Choroid plexus epithelial cell (primary cell): ENCODE measurements around the gene RUFY4.

Experiments used
- DNase-seq: peaks from one replicate; pipeline ENCODE4 v3.0.0-alpha.2; 2010; ENCODE audit warnings: low read depth
- H3K4me3 ChIP-seq: 2 replicates; pipeline ENCODE4 v1.5.1; 2011; ENCODE audit warnings: low read depth, mild to moderate bottlenecking, control low read depth, low read length, moderate library complexity
- TF ChIP-seq, protein P1 (sequence below): conservative IDR thresholded peaks from 2 replicates; pipeline ENCODE4 v1.5.1; 2011; ENCODE audit warnings: low read depth, mild to moderate bottlenecking, control low read depth, inconsistent platforms, low read length, moderate library complexity

The RUFY4 gene

DNA sequence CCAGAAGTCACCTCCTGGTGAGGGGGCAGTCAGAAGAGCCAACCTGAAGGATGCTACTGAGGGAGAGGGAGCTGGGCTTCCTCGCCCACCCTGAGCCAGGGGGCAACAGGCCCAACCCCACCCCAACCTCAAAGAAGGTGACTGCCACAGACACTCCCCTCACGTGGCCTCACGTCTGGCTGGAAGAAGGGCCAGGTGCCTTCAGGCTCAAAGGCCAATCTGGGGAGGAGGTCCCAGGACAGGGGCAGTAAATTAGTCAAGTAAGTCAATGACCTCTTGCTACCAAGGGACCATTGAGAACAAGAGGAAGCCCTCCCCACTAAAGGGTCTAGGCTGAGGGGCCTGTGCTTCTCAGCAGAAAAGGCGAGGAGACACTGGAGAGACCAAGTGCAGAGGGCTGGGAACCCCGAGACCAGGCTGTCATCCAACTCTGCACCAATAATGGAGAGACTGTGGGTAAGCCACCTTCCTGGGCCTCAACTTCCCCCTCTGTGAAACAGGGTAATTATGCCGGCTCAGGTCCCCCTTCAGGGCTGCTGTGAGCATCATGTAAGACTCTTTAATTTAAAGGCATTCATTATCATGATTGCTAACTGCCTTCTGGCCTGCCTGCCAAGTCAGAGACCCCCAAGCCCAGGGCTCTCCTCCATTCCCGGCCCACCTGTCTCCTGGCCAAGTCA, 46.1 kb upstream of the RUFY4 start:
- no peak for DNase-seq
- no peak overlapping the region for H3K4me3 ChIP-seq
- TF ChIP-seq, protein P1, sequence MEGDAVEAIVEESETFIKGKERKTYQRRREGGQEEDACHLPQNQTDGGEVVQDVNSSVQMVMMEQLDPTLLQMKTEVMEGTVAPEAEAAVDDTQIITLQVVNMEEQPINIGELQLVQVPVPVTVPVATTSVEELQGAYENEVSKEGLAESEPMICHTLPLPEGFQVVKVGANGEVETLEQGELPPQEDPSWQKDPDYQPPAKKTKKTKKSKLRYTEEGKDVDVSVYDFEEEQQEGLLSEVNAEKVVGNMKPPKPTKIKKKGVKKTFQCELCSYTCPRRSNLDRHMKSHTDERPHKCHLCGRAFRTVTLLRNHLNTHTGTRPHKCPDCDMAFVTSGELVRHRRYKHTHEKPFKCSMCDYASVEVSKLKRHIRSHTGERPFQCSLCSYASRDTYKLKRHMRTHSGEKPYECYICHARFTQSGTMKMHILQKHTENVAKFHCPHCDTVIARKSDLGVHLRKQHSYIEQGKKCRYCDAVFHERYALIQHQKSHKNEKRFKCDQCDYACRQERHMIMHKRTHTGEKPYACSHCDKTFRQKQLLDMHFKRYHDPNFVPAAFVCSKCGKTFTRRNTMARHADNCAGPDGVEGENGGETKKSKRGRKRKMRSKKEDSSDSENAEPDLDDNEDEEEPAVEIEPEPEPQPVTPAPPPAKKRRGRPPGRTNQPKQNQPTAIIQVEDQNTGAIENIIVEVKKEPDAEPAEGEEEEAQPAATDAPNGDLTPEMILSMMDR = no peak

DNA sequence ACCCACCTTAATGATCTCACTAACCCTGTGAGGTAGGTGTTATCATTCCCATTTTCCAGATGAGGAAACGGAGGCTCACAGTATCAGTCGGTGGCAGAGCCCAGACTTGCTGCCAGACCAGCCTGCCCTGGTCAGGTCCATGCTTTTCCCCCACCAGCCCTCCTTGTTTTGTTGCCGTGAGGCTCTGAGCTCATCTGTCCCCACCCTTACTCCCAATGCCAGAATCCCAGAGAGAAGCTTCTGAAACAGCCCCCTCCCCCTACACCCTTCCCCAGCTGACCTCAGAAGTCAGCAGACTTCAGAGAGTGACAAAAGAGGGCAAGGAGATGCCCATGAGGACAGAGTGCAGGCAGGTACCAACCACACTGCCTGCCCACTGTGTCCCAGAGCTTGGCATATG, 45.4 kb upstream of the RUFY4 start:
- TF ChIP-seq, protein P1 = no peak
- no peak for DNase-seq
- H3K4me3 ChIP-seq = no peak overlapping the region

DNA sequence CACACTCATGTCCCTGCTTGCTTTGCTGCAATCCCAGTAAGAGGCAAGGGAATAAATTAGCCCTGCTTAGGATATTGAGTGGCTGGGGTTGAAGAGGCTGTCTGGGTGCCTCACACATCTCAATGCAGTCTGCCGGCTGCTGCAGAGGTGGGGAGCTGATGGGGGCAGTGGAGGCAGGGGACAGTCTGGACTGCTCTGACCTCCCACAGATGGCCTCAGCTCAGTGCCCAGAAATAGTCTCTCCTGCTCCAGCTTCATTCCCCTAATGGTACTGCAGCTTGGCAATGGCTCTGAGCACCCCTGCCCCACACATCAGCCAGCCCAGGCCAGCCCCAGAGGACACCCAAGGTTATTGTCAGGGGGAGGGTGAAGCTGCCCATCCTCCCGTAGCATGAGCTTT, 44.7 kb upstream of the RUFY4 start:
- H3K4me3 ChIP-seq = no peak overlapping the region
- TF ChIP-seq, protein P1 = no peak
- no peak for DNase-seq

DNA sequence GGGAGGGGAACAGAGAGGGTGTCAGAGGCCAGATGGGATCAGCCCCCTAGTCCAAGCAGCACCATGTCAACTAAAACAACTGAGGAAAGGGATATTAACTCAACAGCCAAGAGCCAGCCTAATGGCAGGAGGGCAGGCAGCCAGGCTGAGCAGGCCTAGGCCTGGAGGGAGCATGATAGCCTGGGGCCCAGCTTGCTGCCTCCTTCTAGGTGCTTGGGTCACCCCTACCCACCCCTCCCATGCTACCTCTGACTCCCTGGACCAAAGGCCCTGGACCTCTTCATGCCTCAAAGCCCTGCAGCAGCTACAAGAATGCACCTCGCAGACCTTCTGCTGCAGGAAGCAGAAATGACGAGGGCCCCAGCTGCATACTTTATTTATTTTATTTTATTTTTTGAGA, 44.2 kb upstream of the RUFY4 start:
- H3K4me3 ChIP-seq = no peak overlapping the region
- TF ChIP-seq, protein P1 = no peak
- no peak for DNase-seq

DNA sequence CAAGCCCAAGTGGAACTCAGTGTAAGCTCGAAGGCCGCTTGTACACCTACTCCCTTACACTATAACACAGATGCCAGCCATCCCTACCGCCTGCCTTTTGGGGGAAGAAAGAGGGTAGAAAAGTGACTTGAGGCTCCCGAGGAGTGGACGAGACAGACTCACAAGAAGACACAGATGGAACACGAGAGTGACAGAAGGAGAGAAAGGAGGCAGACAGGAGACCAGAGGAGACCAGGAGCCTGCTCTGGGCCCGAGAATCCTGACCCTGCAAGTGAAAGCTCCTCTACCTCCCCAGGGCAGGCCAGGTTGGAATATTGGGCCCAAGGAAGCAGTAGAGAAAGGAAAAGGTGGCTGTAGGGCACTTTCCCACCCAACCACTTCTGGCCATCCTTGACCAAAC, 42.8 kb upstream of the RUFY4 start:
- TF ChIP-seq, protein P1 = no peak
- DNase-seq = no peak
- H3K4me3 ChIP-seq = no peak overlapping the region

DNA sequence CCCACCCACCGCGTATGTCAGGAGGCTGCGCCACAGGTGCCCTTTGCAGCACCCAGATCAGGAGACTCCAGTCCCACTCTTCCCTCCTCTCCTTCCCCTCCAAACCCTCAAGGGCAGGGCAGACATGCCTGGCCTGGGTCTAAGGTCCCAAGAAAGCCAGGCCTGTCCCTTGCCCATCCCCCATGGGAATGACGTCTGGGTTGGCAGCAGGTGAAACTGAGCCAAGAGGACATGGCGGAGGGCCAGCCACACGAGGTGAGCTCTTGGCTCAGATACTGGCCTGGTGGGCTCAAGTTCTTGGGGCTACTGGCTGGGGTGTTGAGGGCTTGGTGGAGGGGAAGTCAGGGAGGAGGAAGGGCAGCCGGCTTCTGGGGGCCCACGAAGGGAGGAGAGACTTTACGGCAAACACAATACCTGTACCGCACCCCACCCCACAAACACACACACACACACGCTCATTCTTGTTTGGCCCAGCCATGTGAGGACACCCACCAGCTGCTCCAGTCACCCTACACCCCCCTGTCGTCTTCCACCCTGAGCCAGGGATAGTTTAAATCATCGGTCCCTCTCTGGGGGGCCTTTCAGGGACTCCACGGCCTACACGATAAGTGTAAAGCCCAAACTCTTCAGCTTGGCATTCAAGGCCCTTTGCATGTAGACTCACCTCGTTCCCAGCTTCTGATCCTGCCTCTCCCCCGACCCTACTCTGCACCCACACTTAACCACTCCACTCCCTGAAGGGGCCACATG, 42.2 kb upstream of the RUFY4 start:
- DNase-seq = no peak
- H3K4me3 ChIP-seq = no peak overlapping the region
- TF ChIP-seq, protein P1 = no peak
